HL-60 (cell line): ENCODE measurements around the gene UBQLN4.

ENCODE experiments used
- POLR2AphosphoS5 ChIP-seq: IDR thresholded peaks from 2 replicates; pipeline ENCODE4 v1.6.1; 2012; ENCODE audit warnings: low read depth
- TF ChIP-seq, protein P1 (sequence below): IDR thresholded peaks from one replicate; pipeline ENCODE4 v1.5.1; 2011; ENCODE audit warnings: low read length, control low read depth, inconsistent platforms; ENCODE audit not compliant: insufficient read depth
- TF ChIP-seq, protein P2 (sequence below): IDR thresholded peaks from 2 replicates; pipeline ENCODE4 v1.6.1; 2012; ENCODE audit warnings: low read depth; ENCODE audit not compliant: insufficient replicate concordance

DNA sequence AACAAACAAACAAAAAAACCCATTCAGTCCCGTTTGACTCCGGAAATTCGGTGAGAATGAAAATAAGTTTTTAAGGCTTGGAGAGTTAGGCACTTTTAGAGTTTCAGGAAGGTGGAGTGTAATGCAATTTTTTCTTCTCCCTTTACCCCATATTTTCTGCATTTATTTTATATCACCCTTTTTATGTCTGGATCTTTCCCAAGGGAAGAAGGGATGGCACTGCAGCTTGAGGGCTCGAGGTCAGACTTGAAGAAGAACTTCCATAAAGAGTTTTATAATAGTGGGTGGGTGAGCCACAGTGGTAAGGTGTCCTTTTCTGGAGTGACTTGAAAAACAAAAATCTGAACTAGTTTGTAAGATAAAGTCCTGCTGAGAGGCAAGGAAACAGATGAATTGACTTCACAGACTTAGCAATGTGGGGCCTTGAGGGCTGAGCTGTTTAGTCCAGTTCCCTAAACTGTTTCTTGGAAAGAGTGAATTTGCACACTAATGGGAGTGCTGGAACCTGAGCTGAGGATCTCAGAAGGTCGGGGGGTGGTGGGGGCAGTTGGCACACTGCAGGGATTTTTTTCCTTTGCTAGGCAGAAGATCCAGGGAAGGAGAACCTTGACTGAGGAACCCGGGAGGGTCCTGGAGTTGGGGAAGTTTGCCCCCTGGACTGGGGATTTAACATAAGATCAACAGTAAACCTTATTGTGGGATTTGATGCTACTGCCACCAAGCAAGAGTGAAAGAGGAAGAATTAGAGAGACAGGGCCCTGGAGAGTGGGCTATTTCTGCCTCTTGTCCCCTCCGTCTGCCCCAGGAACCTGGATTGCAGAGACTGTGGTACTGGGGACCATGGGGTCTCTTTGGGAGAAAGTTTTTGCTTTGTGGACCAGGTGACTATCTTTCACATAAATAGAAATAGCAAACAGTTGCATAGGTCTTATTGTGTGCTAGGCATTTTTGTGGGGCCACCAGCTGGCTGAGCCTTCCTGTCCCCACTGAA lies 30.5 kb upstream of the UBQLN4 start:
- TF ChIP-seq, protein P1, sequence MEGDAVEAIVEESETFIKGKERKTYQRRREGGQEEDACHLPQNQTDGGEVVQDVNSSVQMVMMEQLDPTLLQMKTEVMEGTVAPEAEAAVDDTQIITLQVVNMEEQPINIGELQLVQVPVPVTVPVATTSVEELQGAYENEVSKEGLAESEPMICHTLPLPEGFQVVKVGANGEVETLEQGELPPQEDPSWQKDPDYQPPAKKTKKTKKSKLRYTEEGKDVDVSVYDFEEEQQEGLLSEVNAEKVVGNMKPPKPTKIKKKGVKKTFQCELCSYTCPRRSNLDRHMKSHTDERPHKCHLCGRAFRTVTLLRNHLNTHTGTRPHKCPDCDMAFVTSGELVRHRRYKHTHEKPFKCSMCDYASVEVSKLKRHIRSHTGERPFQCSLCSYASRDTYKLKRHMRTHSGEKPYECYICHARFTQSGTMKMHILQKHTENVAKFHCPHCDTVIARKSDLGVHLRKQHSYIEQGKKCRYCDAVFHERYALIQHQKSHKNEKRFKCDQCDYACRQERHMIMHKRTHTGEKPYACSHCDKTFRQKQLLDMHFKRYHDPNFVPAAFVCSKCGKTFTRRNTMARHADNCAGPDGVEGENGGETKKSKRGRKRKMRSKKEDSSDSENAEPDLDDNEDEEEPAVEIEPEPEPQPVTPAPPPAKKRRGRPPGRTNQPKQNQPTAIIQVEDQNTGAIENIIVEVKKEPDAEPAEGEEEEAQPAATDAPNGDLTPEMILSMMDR: no peak
- TF ChIP-seq POLR2AphosphoS5: no peak
- TF ChIP-seq, protein P2, sequence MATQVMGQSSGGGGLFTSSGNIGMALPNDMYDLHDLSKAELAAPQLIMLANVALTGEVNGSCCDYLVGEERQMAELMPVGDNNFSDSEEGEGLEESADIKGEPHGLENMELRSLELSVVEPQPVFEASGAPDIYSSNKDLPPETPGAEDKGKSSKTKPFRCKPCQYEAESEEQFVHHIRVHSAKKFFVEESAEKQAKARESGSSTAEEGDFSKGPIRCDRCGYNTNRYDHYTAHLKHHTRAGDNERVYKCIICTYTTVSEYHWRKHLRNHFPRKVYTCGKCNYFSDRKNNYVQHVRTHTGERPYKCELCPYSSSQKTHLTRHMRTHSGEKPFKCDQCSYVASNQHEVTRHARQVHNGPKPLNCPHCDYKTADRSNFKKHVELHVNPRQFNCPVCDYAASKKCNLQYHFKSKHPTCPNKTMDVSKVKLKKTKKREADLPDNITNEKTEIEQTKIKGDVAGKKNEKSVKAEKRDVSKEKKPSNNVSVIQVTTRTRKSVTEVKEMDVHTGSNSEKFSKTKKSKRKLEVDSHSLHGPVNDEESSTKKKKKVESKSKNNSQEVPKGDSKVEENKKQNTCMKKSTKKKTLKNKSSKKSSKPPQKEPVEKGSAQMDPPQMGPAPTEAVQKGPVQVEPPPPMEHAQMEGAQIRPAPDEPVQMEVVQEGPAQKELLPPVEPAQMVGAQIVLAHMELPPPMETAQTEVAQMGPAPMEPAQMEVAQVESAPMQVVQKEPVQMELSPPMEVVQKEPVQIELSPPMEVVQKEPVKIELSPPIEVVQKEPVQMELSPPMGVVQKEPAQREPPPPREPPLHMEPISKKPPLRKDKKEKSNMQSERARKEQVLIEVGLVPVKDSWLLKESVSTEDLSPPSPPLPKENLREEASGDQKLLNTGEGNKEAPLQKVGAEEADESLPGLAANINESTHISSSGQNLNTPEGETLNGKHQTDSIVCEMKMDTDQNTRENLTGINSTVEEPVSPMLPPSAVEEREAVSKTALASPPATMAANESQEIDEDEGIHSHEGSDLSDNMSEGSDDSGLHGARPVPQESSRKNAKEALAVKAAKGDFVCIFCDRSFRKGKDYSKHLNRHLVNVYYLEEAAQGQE: no peak
